Mesendoderm (in vitro differentiated cells): ENCODE data around the gene MAP3K10.

Source experiments
- DNase-seq: peaks from one replicate; pipeline ENCODE4 v3.0.0; 2013
- H2AK5ac ChIP-seq: 2 replicates; pipeline ENCODE4 v1.6.1; 2013; ENCODE audit warnings: low read length, inconsistent platforms
- H2BK120ac ChIP-seq: 2 replicates; pipeline ENCODE4 v1.6.1; 2013; ENCODE audit warnings: low read depth, mild to moderate bottlenecking, low read length, moderate library complexity, mixed read lengths
- H2BK15ac ChIP-seq: replicated peaks from 2 replicates; pipeline ENCODE4 v1.6.1; 2013; ENCODE audit warnings: low read depth, mild to moderate bottlenecking, moderate library complexity
- H2BK5ac ChIP-seq: 2 replicates; pipeline ENCODE4 v1.6.1; 2013; ENCODE audit warnings: low read length, inconsistent platforms
- H3K18ac ChIP-seq: 2 replicates; pipeline ENCODE4 v1.6.1; 2013; ENCODE audit warnings: mild to moderate bottlenecking, low read length, mixed read lengths
- H3K23ac ChIP-seq: one replicate; pipeline ENCODE4 v1.6.1; 2013; ENCODE audit warnings: low read length
- H3K27ac ChIP-seq: 2 replicates; pipeline ENCODE4 v1.5.1; 2013; ENCODE audit warnings: low read depth, mild to moderate bottlenecking, inconsistent platforms, low read length, moderate library complexity
- H3K27me3 ChIP-seq: 2 replicates; pipeline ENCODE4 v1.6.1; 2013; ENCODE audit warnings: low read length, control low read depth, mild to moderate bottlenecking, inconsistent platforms; ENCODE audit not compliant: insufficient read depth, poor library complexity
- H3K36me3 ChIP-seq: 2 replicates; pipeline ENCODE4 v1.6.1; 2013; ENCODE audit warnings: low read length, inconsistent platforms; ENCODE audit not compliant: control insufficient read depth, insufficient read depth
- H3K4ac ChIP-seq: one replicate; pipeline ENCODE4 v1.6.1; 2013; ENCODE audit warnings: low read depth, mild to moderate bottlenecking, low read length, moderate library complexity
- H3K4me1 ChIP-seq: 2 replicates; pipeline ENCODE4 v1.6.1; 2013; ENCODE audit warnings: low read depth, low read length, inconsistent platforms; ENCODE audit not compliant: control insufficient read depth
- H3K4me2 ChIP-seq: 2 replicates; pipeline ENCODE4 v1.6.1; 2013; ENCODE audit warnings: low read length
- H3K4me3 ChIP-seq: 2 replicates; pipeline ENCODE4 v1.5.1; 2013; ENCODE audit warnings: mild to moderate bottlenecking, low read length
- H3K56ac ChIP-seq: one replicate; pipeline ENCODE4 v1.6.1; 2013; ENCODE audit warnings: low read length
- H3K79me1 ChIP-seq: 2 replicates; pipeline ENCODE4 v1.6.1; 2013; ENCODE audit warnings: low read length, inconsistent platforms
- H3K79me2 ChIP-seq: 2 replicates; pipeline ENCODE4 v1.6.1; 2013; ENCODE audit warnings: mild to moderate bottlenecking, low read length; ENCODE audit not compliant: control insufficient read depth, insufficient read depth
- H3K9ac ChIP-seq: 2 replicates; pipeline ENCODE4 v1.6.1; 2013; ENCODE audit warnings: low read length, inconsistent platforms
- H4K5ac ChIP-seq: one replicate; pipeline ENCODE4 v1.6.1; 2013; ENCODE audit warnings: low read length
- H4K8ac ChIP-seq: one replicate; pipeline ENCODE4 v1.6.1; 2013; ENCODE audit warnings: low read depth, mild to moderate bottlenecking, control low read depth, low read length, moderate library complexity
- WGBS: extraction: QIAGEN DNeasy Blood & Tissue Kit; methylation state at CpG from one replicate; pipeline ENCODE4 v1.1.7; 2013; ENCODE audit warnings: low lambda C conversion rate, missing lambda C conversion rate; ENCODE audit not compliant: insufficient coverage; ENCODE audit errors: extremely low coverage; 5-methylcytosine and 5-hydroxymethylcytosine counted together

MAP3K10 gene

GRCh38 chr19:40228346-40228745 is 37.1 kb downstream of the MAP3K10 start:
- Histone ChIP-seq H3K36me3 (no peaks in the 10 kb centered on the region), H3K79me1 (no peaks in the 10 kb centered on the region), H3K27ac (no peak overlapping the region), H3K56ac (no peak overlapping the region), H3K4me1 (peaks cover 12% of the 10 kb centered on the region), H3K4me2 (no peak overlapping the region), H2BK15ac (no peak overlapping the region), H3K79me2 (no peaks in the 10 kb centered on the region), H3K18ac (no peak overlapping the region), H2BK120ac (no peak overlapping the region), H2AK5ac (no peak overlapping the region), H4K8ac (no peak overlapping the region), H3K23ac (no peak overlapping the region), H4K5ac (no peak overlapping the region), H3K27me3 (peaks cover 3% of the 10 kb centered on the region), H3K9ac (no peak overlapping the region), H3K4ac (no peak overlapping the region), H2BK5ac (no peak overlapping the region), H3K4me3 (no peak overlapping the region)
- no CpG with 5 or more reads among the region's 10 CpGs for WGBS
- DNase-seq: no peak

GRCh38 chr19:40228863-40229262 is 37.6 kb downstream of the MAP3K10 start:
- H3K36me3 ChIP-seq: no peaks in the 10 kb centered on the region
- no peaks in the 10 kb centered on the region for H3K79me1 ChIP-seq
- no peak overlapping the region for H3K56ac ChIP-seq
- no peak overlapping the region for H3K4me3 ChIP-seq
- H3K18ac ChIP-seq: no peak overlapping the region
- H4K8ac ChIP-seq: no peak overlapping the region
- H2AK5ac ChIP-seq: no peak overlapping the region
- no peak overlapping the region for H3K4ac ChIP-seq
- H2BK5ac ChIP-seq: no peak overlapping the region
- DNase-seq: no peak
- no peak overlapping the region for H3K4me2 ChIP-seq
- no peak overlapping the region for H2BK15ac ChIP-seq
- no peak overlapping the region for H4K5ac ChIP-seq
- H3K27ac ChIP-seq: no peak overlapping the region
- H3K27me3 ChIP-seq: peaks cover 3% of the 10 kb centered on the region
- no peak overlapping the region for H3K23ac ChIP-seq
- no peak overlapping the region for H2BK120ac ChIP-seq
- WGBS: no CpG with 5 or more reads among the region's 5 CpGs
- peaks cover 12% of the 10 kb centered on the region for H3K4me1 ChIP-seq
- H3K9ac ChIP-seq: no peak overlapping the region
- H3K79me2 ChIP-seq: no peaks in the 10 kb centered on the region

- no CpG with 5 or more reads among the region's 3 CpGs for WGBS
These were observed 38.3 kb downstream of the MAP3K10 start for GRCh38 chr19:40229484-40229883.

DNA sequence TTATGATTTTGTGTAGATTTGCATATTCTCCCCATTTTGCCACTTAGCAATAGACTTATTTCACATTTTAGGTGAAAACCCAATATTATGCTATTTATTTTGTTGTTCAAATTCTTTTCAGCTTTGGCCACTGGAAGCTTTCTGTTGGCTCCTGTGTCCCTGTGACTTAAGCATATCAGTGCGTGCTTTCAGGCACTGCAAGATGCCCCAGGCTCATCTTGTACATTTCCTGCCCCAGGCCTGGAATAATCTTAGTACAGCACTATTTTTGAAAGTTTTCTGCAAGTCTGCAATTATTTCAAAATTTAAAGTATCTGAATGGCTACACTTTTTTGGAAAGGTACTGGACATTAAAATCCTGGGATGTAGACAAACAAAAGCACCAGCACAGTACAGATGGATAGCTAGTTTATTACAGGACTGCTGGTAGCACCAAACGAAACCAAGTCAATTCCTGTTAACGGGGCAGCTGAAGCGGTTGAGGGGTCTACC is 38.7 kb downstream of the MAP3K10 start:
- Histone ChIP-seq H2AK5ac (no peak overlapping the region), H2BK5ac (no peak overlapping the region), H3K36me3 (peaks cover under 1% of the 10 kb centered on the region), H3K79me2 (no peaks in the 10 kb centered on the region), H3K23ac (no peak overlapping the region), H3K79me1 (no peaks in the 10 kb centered on the region), H3K4me1 (peaks cover 12% of the 10 kb centered on the region), H3K56ac (no peak overlapping the region), H3K4ac (no peak overlapping the region), H3K18ac (no peak overlapping the region), H2BK15ac (no peak overlapping the region), H4K5ac (no peak overlapping the region), H3K27me3 (peaks cover 3% of the 10 kb centered on the region), H3K9ac (no peak overlapping the region), H4K8ac (no peak overlapping the region), H2BK120ac (no peak overlapping the region), H3K4me3 (no peak overlapping the region), H3K27ac (no peak overlapping the region), H3K4me2 (no peak overlapping the region)
- DNase-seq: no peak
- no CpG with 5 or more reads among the region's 4 CpGs for WGBS

More at GRCh38 chr19:40229484-40229883, 38.3 kb downstream of the MAP3K10 start:
- peak; percentile 33 for DNase-seq
- Histone ChIP-seq H2BK5ac (no peak overlapping the region), H2BK15ac (no peak overlapping the region), H3K9ac (no peak overlapping the region), H3K4me1 (peaks cover 12% of the 10 kb centered on the region), H3K18ac (no peak overlapping the region), H3K27me3 (peaks cover 3% of the 10 kb centered on the region), H2AK5ac (no peak overlapping the region), H3K36me3 (no peaks in the 10 kb centered on the region), H3K56ac (no peak overlapping the region), H3K23ac (no peak overlapping the region), H3K79me1 (no peaks in the 10 kb centered on the region), H4K8ac (no peak overlapping the region), H3K4me2 (no peak overlapping the region), H3K4me3 (no peak overlapping the region), H4K5ac (no peak overlapping the region), H3K27ac (no peak overlapping the region), H2BK120ac (no peak overlapping the region), H3K4ac (no peak overlapping the region), H3K79me2 (no peaks in the 10 kb centered on the region)

DNA sequence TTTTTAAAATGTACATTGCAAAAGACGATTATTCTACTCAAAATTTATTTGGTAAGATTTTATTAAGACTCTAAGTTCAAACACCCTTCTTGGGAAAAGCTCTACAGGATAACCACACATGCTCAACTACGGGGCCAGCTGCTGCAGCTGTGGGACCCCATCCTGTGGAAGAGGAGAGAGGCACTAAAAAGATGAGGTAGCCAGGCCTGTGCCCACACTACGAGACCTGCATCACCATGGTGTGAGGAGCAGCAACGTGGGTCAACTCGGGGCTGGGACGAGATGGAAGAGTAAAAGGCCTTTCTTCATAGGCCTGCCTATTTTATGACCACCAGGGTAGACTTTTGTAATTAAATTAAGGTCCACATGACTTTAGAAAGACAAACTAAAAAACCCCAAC is 39.8 kb downstream of the MAP3K10 start:
- no CpG with 5 or more reads among the region's 6 CpGs for WGBS
- no peak overlapping the region for H3K4me3 ChIP-seq
- peaks cover 2% of the 10 kb centered on the region for H3K36me3 ChIP-seq
- no peak overlapping the region for H3K4ac ChIP-seq
- no peak overlapping the region for H3K23ac ChIP-seq
- DNase-seq: no peak
- H2BK15ac ChIP-seq: no peak overlapping the region
- peak overlapping the region; percentile 13 for H3K18ac ChIP-seq
- no peaks in the 10 kb centered on the region for H3K27me3 ChIP-seq
- no peaks in the 10 kb centered on the region for H3K79me1 ChIP-seq
- H3K4me1 ChIP-seq: peaks cover 12% of the 10 kb centered on the region
- H2BK120ac ChIP-seq: no peak overlapping the region
- H3K56ac ChIP-seq: no peak overlapping the region
- H4K8ac ChIP-seq: no peak overlapping the region
- no peak overlapping the region for H2BK5ac ChIP-seq
- H3K9ac ChIP-seq: no peak overlapping the region
- no peak overlapping the region for H3K4me2 ChIP-seq
- H4K5ac ChIP-seq: no peak overlapping the region
- H3K27ac ChIP-seq: peak overlapping the region; percentile 13
- no peaks in the 10 kb centered on the region for H3K79me2 ChIP-seq
- no peak overlapping the region for H2AK5ac ChIP-seq
